HEK293T (cell line): ENCODE results near the gene GOLGA8N.
"Not testable (repeated sequence)": the region's sequence is repeated elsewhere in the genome, so short reads cannot be mapped to it uniquely, and the experiment has no call there.

Experiments
- CTCF ChIA-PET: fragments of 350-600 bp; formaldehyde crosslinking; extraction: SDS; loops from one replicate; lab custom pipeline; 2021; ENCODE audit warnings: antibody characterized with exemption, inconsistent platforms; lab: Yijun Ruan, JAX
- POLR2A ChIA-PET: fragments of 350-600 bp; formaldehyde crosslinking; extraction: SDS; loops from one replicate; lab custom pipeline; 2020; ENCODE audit warnings: antibody characterized with exemption, inconsistent platforms; lab: Yijun Ruan, JAX
- DNase-seq: peaks from one replicate; pipeline ENCODE4 v3.0.0; 2012; ENCODE audit warnings: mixed read lengths; ENCODE audit errors: extremely low spot score
- ARNT ChIP-seq: fragments of 450-650 bp; IDR thresholded peaks from 2 replicates; pipeline ENCODE4 v1.6.1; 2017; ENCODE audit warnings: mild to moderate bottlenecking
- BHLHE40 ChIP-seq: fragments of 450-650 bp; IDR thresholded peaks from 2 replicates; pipeline ENCODE4 v1.6.1; 2016; ENCODE audit warnings: mild to moderate bottlenecking, moderate library complexity, borderline replicate concordance
- FOXK2 ChIP-seq: fragments of 450-650 bp; IDR thresholded peaks from 2 replicates; pipeline ENCODE4 v1.6.1; 2016; ENCODE audit warnings: mild to moderate bottlenecking
- HDGF ChIP-seq: fragments of 450-650 bp; IDR thresholded peaks from 2 replicates; pipeline ENCODE4 v1.6.1; 2017; ENCODE audit warnings: antibody characterized with exemption, borderline replicate concordance
- L3MBTL2 ChIP-seq: fragments of 450-650 bp; conservative IDR thresholded peaks from 2 replicates; pipeline ENCODE4 v1.6.1; 2016; ENCODE audit warnings: mild to moderate bottlenecking
- SUZ12 ChIP-seq: fragments of 450-650 bp; IDR thresholded peaks from 2 replicates; pipeline ENCODE4 v1.6.1; 2016; ENCODE audit warnings: mild to moderate bottlenecking
- ZNF384 ChIP-seq: fragments of 450-650 bp; IDR thresholded peaks from 2 replicates; pipeline ENCODE4 v1.6.1; 2016

Gene GOLGA8N

DNA sequence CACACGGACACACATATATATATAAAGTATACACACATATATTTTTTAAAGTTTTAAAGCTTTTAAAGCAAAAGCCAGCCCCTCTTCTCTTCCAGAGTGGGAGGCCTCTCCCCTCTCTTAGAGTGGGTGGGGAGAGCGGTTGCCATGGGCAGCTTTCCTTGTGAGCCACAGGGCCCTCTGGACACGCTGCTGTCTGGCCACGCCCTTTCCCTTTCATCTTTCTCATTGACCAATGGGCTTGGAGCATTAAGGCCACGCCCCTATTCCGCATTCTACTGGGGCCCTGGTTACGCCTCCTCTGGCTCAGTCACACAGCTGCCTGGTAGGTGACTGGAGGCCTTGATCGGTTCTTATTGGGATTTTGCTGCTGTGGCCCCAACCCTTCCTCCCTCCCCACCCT is at the start of gene GOLGA8N:
GOLGA8N (plus strand) TSS at position 306 of the 400 bp plus-strand sequence.
- CTCF ChIA-PET, POLR2A ChIA-PET, DNase-seq: not testable (repeated sequence)

DNA sequence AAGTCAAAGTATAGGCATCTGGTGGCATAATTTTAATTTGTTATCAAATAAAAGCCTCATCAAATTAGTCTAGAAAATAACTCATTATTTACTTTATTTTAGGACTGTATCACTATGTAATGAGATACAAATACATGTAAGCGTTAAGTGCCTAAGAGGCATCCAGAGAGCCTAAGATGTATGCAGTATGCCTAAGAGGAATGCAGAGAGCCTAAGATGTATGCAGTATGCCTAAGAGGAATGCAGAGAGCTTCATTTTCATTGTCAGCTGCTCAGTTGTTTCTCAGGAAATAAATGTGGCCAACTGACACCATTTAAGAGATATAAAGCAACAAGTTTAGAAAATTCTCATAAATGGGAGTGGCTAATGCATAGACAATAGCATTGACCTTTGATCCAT is 49.8 kb upstream of the GOLGA8N start:
- POLR2A ChIA-PET, result not testable (repeated sequence)

DNA sequence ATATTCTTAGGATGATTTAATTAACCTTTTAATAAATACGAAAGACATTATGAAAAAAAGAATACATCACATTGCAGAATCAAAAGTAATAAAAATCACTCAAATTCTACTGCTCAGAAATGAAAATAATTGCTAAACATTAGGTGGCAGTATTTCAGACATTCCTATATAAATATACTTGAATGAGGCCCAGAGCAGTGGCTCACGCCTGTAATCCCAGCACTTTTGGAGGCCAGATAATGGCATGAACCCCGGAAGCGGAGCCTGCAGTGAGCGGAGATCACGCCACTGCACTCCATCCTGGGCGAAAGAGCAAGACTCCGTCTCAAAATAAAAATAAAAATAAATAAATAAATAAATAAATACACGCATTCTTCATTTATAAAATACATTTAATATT is 48.1 kb upstream of the GOLGA8N start:
- POLR2A ChIA-PET, DNase-seq, CTCF ChIA-PET: not testable (repeated sequence)

More for the DNA sequence above, 49.8 kb upstream of the GOLGA8N start:
- DNase-seq, CTCF ChIA-PET: not testable (repeated sequence)

DNA sequence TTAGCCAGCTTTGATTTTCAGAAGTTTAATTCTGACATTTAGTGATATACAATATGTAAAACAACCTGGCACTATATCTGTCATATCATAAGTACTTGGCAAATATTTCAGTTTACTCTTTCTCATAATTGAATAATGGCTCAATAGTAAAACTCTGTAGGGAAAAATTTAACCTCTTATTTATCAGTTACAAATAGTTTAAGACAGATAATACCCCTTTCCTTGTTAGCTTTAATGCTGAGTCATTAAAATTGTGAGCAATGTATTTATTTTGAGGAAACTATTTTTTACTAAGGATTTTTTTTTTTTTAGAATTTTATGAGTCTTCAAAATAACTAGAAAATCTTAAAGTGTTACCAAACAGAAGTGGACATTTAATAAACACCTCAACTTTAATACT is 38.7 kb upstream of the GOLGA8N start:
- DNase-seq, POLR2A ChIA-PET: not testable (repeated sequence)

DNA sequence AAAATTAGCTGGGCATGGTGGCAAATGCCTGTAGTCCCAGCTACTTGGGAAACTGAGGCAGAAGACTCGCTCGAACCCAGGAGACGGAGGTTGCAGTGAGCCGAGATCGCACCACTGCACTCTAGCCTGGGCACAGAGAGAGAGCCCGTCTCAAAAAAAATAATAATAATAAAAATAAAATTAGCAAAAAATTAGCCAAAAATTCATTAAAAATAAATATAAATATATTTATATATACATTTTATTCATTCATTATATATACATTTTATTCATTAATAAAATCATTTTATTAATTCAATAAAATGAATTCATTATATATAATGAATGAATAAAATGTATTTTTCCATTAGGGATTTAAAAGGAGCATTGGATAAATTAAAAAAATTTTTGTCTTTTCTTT is 31.1 kb upstream of the GOLGA8N start:
- DNase-seq, result not testable (repeated sequence)

More for the DNA sequence above, 38.7 kb upstream of the GOLGA8N start:
- CTCF ChIA-PET, result not testable (repeated sequence)

DNA sequence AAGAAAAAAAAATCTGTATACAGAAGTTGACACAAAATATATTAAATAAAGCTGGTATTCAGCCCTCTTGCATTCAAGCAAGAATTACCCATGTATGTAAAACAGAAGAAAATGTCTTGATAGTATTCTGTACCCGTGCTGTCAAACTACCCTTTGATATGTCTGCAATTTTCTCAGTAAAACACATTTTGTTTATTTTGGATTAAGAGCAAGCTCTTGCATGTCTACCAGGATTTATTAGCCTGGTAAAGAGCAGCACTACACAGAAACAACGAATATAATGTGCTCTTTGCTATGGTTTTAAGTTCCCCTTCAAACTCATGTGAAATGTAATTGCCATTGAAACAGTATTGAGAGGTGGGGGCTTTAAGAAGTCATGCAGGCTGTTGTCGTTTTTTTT is 24.3 kb upstream of the GOLGA8N start:
- DNase-seq, POLR2A ChIA-PET, CTCF ChIA-PET: not testable (repeated sequence)

More for the DNA sequence above, 31.1 kb upstream of the GOLGA8N start:
- CTCF ChIA-PET, POLR2A ChIA-PET: not testable (repeated sequence)

DNA sequence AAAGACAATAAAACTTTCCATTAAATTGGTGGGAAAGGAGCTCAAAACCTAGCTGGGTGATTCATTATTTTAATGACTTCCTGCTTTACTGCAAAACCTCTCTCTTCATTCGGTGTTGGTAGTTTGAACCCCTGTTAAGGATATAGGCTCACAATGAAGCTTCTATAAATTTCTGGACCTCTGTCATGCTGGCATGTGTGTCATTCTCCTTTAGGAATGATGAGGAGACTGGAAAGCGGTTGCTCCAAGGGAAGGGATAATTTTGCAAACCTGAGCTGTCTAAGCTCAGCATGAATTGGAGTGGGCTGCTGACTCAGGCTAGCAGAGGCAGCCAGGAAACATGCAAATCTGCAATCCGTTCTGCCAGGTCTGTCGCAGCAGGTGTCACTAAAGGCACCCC is 14.8 kb upstream of the GOLGA8N start:
- POLR2A ChIA-PET, DNase-seq, CTCF ChIA-PET: not testable (repeated sequence)

DNA sequence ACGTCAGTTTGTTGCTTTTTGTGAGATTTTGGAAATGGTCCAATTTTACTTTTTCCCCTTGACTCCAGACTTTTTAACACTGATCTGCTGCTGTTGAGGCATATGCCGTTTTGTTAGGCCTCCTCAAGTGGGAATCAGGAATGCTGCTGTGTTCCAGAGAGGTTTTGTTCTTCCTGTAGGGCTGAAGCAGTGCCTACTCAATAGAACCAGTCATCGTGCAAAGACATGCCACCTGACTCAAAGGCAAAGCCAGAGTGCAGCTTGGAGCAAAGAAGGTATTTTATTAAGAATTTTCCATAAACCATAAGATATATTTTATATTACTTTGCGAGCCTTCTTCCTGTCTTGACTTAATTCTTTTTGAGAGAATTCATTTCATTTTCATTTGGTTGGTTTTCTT is 7.4 kb upstream of the GOLGA8N start:
- DNase-seq, POLR2A ChIA-PET, CTCF ChIA-PET: not testable (repeated sequence)

DNA sequence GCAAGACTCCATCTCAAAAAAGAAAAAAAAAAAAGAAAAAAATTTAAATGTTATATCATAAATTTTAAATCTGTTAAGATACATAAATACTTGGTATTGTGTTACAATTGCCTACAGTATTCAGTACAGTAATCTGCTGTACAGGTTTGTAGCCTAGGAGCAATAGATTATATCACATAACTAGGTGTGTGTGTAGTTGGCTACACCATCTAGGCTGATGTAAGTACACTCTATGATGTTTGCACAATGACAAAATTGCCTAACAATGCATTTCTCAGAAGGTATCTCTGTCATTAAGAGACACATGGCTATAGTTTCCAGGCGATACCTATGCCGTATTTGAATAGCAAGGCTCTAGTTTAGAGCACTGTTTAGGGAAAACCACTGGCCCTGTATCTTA is 16.3 kb downstream of the GOLGA8N start:
- POLR2A ChIA-PET, CTCF ChIA-PET, DNase-seq: not testable (repeated sequence)

DNA sequence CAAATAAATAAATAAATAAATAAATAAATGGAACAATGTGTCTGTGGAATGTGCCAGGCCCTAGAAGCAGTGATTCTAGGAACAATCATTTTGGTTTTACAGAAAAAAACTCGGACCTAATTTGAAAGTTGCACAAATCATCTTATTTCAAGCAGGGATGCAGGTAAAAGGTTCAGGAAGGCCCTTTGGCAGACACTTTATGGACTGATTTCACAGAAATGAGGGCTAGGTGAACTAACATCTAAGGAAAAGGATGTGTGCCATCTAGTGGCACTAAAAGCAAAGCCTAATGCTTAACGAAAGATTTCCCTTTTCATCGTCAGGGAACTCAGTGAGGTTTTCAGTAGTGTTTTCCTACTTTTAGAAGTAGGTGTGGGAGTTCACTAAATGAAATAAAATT is 17.5 kb downstream of the GOLGA8N start:
- DNase-seq, POLR2A ChIA-PET, CTCF ChIA-PET: not testable (repeated sequence)

DNA sequence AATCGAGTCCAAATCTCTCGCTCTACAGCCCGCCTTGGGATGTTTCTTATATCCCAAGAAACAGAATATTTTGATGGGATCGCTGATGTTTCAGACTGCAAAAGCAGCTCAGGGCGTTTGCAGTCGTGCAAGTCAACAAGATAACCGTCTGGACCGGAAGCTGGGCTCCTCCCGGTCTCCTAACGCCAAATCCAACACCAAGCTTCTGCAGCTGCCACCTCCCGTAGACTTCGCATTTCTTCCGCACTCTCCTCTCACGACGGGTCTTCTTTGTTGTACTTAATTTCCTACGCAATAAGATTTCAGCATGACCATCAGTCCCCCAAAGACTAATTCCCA is 21.4 kb downstream of the GOLGA8N start:
- CTCF ChIA-PET, DNase-seq: not testable (repeated sequence)
- POLR2A ChIA-PET, result interaction anchor here (1.0 kb wide), 1 partner anchor 1989 kb away, joined by 6 read pairs; the partner anchor contains the start of gene ARHGAP11B

DNA sequence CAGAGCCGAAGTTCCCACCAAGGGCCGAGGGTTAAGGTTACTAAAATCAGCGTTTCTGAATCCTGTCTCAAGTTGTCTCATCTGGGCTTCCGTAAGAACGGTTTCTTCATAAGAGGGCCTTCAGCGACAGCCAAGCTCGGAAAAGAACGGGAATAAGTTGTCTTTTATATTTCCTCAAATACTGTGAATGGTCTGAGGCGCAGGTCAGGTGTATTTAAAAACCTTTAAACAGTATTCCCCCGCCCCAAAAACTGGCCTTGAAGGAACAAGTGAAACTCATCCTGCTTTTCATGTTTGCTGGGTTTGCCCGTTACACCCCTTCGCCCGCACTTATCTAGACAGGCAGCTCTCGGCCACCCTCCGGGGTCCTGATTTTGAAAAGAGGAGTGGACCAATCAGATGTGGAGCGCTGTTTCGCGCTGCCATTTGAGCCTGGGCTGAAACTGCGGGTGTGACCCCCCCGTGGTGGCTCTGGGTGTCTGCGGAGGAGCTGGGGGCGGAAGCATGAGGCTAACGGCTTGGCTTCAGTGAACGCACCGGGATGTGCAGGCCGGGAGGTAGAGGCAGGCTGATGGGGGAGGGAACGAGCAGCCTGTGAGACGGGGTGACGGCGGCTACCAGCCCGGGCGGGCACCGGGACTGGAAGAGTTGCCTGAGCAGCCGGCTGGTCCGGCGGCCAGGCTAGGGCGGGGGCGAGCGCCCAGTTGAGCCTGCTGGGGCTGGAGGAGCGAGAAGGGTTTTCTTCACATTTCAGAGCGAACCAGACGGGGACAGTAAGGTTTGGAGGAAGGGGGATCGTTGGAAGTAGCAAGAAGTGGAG is 22.0 kb downstream of the GOLGA8N start, which contains the start of gene ARHGAP11A:
ARHGAP11A (plus strand) TSS at position 454 of the 820 bp plus-strand sequence. CDS start 708 bp downstream, outside the sequence.
- CTCF ChIA-PET, result not testable (repeated sequence)
- DNase-seq, result peak; percentile 15
- POLR2A ChIA-PET, result interaction anchor here (0.7 to 1.0 kb wide), 2 partner anchors 1989 kb away, joined by 5 to 6 read pairs; partner anchors contain the start of gene ARHGAP11B

DNA sequence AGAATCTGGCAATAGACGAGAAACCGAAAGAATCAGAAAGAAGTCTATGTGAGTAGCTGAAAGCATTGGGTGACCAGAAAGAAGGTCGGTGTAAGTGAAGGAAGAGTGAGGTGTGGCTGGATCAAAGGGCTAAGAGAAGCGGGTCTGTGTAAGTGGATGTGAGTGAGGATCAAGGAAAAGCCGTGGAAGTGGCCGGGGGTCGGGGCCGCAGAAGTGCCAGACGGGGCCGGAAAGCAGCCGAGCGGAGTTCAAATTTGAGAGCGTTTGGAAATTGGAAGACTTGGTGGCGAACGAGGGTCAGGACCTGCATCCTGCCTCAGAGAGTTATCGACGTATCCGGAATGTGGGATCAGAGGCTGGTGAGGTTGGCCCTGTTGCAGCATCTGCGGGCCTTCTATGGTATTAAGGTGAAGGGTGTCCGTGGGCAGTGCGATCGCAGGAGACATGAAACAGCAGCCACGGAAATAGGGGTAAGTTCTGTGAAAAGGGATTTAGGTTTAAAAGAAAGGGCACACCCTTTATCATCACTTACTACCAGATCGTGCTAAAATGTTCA is 22.7 kb downstream of the GOLGA8N start:
- not testable (repeated sequence) for DNase-seq

DNA sequence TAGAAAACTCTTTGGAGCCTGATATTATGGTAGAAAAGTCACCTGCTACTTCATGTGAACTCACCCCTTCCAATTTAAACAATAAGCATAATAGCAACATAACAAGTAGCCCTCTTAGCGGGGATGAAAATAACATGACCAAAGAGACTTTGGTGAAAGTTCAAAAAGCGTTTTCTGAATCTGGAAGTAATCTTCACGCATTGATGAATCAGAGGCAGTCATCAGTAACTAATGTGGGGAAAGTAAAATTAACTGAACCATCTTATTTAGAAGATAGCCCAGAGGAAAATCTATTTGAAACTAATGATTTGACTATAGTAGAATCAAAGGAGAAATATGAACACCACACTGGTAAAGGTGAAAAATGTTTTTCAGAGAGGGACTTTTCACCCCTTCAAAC is 43.2 kb downstream of the GOLGA8N start:
- no peak for DNase-seq
- POLR2A ChIA-PET, result no interaction called here
- TF ChIP-seq HDGF, result no peak
- TF ChIP-seq SUZ12, result no peak
- TF ChIP-seq ZNF384, result no peak
- TF ChIP-seq BHLHE40, result no peak
- TF ChIP-seq FOXK2, result no peak
- TF ChIP-seq ARNT, result no peak
- no peak for TF ChIP-seq L3MBTL2
- CTCF ChIA-PET, result no interaction called here

More for the DNA sequence above, 22.7 kb downstream of the GOLGA8N start:
- POLR2A ChIA-PET, result interaction anchor here (0.7 kb wide), 1 partner anchor 1990 kb away, joined by 5 read pairs; the partner anchor contains the start of gene ARHGAP11B
- CTCF ChIA-PET, result not testable (repeated sequence)
